Measurements from ENCODE around the gene LITAF.
A peak's percentile ranks its signal among the peaks of the same experiment; 100 is the strongest.

LITAF gene

DNA sequence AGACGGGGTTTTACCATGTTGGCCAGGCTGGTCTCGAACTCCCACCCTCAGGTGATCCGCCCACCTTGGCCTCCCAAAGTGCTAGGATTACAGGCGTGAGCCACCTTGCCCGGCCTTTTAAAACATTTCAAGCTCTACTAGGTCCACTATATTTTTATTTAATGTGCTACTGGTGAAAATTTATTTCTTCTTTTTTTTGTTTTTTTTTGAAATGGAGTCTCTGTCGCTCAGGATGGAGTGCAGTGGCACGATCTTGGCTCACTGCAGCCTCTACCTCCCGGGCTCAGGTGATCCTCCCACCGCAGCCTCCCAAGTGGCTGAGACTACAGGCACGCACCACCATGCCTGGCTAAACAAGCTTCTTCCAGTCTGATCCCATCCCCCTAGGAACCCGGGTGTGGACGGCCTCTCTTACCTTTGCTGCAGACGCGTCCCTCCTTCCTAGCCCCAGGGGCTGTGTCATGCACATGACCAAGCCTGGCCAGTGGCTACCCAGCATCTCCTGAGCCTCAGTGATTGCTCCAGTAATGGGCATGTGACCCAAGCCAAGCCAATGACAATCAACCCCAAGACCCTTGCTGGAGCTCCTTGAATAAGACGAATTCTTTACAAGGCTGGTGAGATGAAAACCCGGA, 40.1 kb upstream of the LITAF start:
- no peak overlapping the region for H3K4me3 ChIP-seq (ENCODE audit: insufficient read length, low read depth)
- no peak for TF ChIP-seq ZNF274 (IDR thresholded peaks at IDR 0.05; ENCODE audit: low read depth, low read length)
- no peak for TF ChIP-seq SUZ12 (IDR thresholded peaks at IDR 0.05; ENCODE audit: extremely low read depth, insufficient read depth, insufficient read length)
- TF ChIP-seq YY1 (IDR thresholded peaks at IDR 0.05; ENCODE audit: insufficient read depth, insufficient read length): no peak
- H3K9me3 ChIP-seq (ENCODE audit: insufficient read depth, low read length): no peaks in the 10 kb centered on the region
- no peaks in the 10 kb centered on the region for H3K27me3 ChIP-seq (ENCODE audit: insufficient read depth, insufficient read length)
- no peak overlapping the region for H3K9ac ChIP-seq (ENCODE audit: insufficient read length, low read depth)
- DNase-seq (ENCODE audit: low read depth, low spot score): no peak
- no peaks in the 10 kb centered on the region for H3K36me3 ChIP-seq (ENCODE audit: insufficient read depth, insufficient read length, low read length)
- peaks cover 21% of the 10 kb centered on the region for H3K4me1 ChIP-seq (ENCODE audit: insufficient read depth, insufficient read length)

DNA sequence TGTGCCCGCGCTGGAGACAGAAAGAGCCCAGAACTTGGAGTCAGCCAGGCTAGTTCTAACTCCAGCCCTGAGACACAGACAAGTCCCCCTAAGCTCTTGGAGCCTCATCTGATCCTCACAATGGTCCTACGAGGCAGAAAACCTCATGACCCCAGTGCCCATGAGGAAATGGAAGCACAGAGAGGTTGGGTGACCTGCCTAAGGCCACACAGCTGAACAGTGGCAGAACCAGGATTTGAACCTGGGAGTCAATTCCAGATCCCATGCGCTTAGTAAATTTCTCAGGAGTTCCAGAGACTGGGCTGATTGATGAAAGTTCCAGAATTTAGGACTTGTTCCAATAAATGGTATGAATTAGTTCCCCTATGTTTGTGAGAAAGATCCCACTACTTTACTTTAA, 39.0 kb upstream of the LITAF start:
- H3K27me3 ChIP-seq (ENCODE audit: insufficient read depth, insufficient read length): no peaks in the 10 kb centered on the region
- no peak overlapping the region for H3K4me3 ChIP-seq (ENCODE audit: insufficient read length, low read depth)
- no peak for TF ChIP-seq ZNF274 (IDR thresholded peaks at IDR 0.05; ENCODE audit: low read depth, low read length)
- TF ChIP-seq YY1 (IDR thresholded peaks at IDR 0.05; ENCODE audit: insufficient read depth, insufficient read length): no peak
- no peak for TF ChIP-seq SUZ12 (IDR thresholded peaks at IDR 0.05; ENCODE audit: extremely low read depth, insufficient read depth, insufficient read length)
- H3K4me1 ChIP-seq (ENCODE audit: insufficient read depth, insufficient read length): peaks cover 23% of the 10 kb centered on the region
- no peaks in the 10 kb centered on the region for H3K9me3 ChIP-seq (ENCODE audit: insufficient read depth, low read length)
- DNase-seq (ENCODE audit: low read depth, low spot score): no peak
- H3K9ac ChIP-seq (ENCODE audit: insufficient read length, low read depth): no peak overlapping the region
- no peaks in the 10 kb centered on the region for H3K36me3 ChIP-seq (ENCODE audit: insufficient read depth, insufficient read length, low read length)

DNA sequence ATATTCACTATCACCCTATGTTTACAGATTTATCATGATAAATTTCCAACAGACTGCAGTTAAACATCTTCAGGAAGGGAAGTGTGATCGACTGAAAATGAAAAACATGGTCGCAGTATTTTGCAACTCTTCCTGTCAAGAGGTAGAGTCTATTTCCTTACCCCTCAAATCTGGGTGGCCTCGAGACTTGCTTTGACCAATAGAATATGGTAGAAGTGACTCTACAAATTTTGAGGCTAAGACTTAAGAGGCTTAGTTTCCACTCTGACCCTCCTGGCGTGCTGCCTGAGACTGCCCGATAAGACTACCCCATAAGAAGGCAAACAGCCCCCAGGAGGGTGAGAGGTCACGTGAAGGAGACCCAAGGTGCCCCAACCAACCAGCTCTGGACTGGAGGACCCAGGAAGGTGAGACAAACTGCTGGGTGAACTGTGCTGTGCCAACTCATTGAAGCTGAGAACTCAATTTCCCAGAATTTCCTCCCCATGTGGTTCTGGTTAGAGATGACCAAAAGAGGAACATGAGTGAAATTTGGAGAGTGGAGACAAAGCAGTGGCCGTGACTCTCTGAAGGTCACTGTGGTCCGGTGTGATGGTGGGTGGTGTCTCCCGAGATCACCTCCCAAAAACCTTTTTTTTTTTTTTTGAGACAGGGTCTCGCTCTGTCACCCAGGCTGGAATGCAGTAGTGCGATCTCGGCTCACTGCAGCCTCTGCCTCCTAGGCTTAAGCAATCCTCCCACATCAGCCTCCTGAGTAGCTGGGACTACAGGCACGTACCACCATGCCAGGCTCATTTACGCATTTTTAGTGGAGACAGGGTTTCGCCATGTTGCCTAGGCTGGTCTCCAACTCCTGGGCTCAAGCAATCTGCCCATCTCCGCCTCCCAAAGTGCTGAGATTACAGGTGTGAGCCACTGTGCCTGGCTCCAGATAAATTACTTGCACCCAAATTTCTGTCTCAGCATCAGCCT, 38.2 kb upstream of the LITAF start:
- Histone ChIP-seq H3K4me1 (ENCODE audit: insufficient read depth, insufficient read length) (peaks cover 22% of the 10 kb centered on the region), H3K9me3 (ENCODE audit: insufficient read depth, low read length) (no peaks in the 10 kb centered on the region), H3K27me3 (ENCODE audit: insufficient read depth, insufficient read length) (no peaks in the 10 kb centered on the region), H3K36me3 (ENCODE audit: insufficient read depth, insufficient read length, low read length) (no peaks in the 10 kb centered on the region), H3K4me3 (ENCODE audit: insufficient read length, low read depth) (no peak overlapping the region), H3K9ac (ENCODE audit: insufficient read length, low read depth) (no peak overlapping the region)
- no peak for TF ChIP-seq SUZ12 (IDR thresholded peaks at IDR 0.05; ENCODE audit: extremely low read depth, insufficient read depth, insufficient read length)
- no peak for TF ChIP-seq ZNF274 (IDR thresholded peaks at IDR 0.05; ENCODE audit: low read depth, low read length)
- TF ChIP-seq YY1 (IDR thresholded peaks at IDR 0.05; ENCODE audit: insufficient read depth, insufficient read length): no peak
- DNase-seq (ENCODE audit: low read depth, low spot score): no peak

DNA sequence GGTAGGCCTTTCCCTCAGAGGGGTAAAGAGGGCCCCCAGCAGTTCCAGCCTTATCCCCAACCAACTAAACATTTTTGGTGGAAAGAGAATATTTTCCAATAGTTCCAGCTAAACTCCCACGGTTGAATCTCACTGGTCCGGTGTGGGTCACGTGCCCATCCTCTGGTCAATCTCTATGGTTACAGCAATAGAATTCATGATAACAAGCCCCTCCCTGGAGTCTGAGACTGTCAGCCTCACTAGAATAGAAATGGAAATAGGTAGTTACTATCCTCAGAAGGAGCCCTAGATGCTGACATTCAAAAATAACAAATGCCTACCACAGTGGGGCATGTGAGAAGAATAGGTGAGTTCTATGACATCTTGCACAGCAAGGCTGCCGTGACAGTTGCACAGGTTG, 37.5 kb upstream of the LITAF start:
- Histone ChIP-seq H3K4me3 (ENCODE audit: insufficient read length, low read depth) (no peak overlapping the region), H3K4me1 (ENCODE audit: insufficient read depth, insufficient read length) (peaks cover 15% of the 10 kb centered on the region), H3K27me3 (ENCODE audit: insufficient read depth, insufficient read length) (no peaks in the 10 kb centered on the region), H3K36me3 (ENCODE audit: insufficient read depth, insufficient read length, low read length) (no peaks in the 10 kb centered on the region), H3K9ac (ENCODE audit: insufficient read length, low read depth) (no peak overlapping the region), H3K9me3 (ENCODE audit: insufficient read depth, low read length) (no peaks in the 10 kb centered on the region)
- DNase-seq (ENCODE audit: low read depth, low spot score): no peak
- TF ChIP-seq SUZ12 (IDR thresholded peaks at IDR 0.05; ENCODE audit: extremely low read depth, insufficient read depth, insufficient read length) (no peak), ZNF274 (IDR thresholded peaks at IDR 0.05; ENCODE audit: low read depth, low read length) (no peak), YY1 (IDR thresholded peaks at IDR 0.05; ENCODE audit: insufficient read depth, insufficient read length) (no peak)

DNA sequence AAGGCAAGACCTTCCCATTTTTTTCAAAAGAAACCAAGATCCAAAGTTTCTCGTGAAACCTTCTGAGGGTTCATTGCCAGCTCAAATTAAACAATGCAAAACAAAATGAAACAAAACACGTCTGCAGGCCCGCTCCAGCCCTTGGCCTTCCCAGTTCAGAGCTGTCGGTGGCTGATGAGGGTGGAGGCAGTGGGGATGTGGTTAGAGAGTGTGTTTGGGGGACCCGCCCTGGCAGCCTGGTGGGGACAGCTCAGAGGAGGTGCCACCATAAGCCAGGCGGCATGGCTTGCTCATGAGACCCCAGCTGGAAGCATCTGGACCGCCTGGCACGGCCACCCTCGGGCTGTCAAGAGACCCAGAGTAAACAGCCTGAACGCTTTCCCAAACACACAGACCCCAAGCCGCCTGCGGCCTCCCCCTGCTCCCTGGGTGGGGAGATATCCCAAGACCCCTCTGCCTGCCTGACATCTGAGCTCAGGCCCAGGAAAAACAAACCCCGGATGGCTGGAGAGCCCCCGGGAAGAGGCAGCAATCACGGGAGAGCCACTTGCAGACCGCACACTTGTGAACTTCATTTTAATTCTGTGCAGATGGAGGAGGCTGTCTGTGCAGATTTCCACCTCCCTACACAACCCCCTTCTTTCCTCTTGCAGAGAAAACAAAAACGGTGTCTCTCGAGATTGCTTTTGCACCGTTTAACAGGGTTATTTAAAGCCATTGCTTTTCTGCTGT, 35.4 kb upstream of the LITAF start:
- no peak overlapping the region for H3K4me3 ChIP-seq (ENCODE audit: insufficient read length, low read depth)
- no peaks in the 10 kb centered on the region for H3K9me3 ChIP-seq (ENCODE audit: insufficient read depth, low read length)
- no peaks in the 10 kb centered on the region for H3K36me3 ChIP-seq (ENCODE audit: insufficient read depth, insufficient read length, low read length)
- H3K27me3 ChIP-seq (ENCODE audit: insufficient read depth, insufficient read length): no peaks in the 10 kb centered on the region
- TF ChIP-seq YY1 (IDR thresholded peaks at IDR 0.05; ENCODE audit: insufficient read depth, insufficient read length) (no peak), ZNF274 (IDR thresholded peaks at IDR 0.05; ENCODE audit: low read depth, low read length) (no peak), SUZ12 (IDR thresholded peaks at IDR 0.05; ENCODE audit: extremely low read depth, insufficient read depth, insufficient read length) (no peak)
- peaks cover 16% of the 10 kb centered on the region for H3K4me1 ChIP-seq (ENCODE audit: insufficient read depth, insufficient read length)
- DNase-seq (ENCODE audit: low read depth, low spot score): no peak
- H3K9ac ChIP-seq (ENCODE audit: insufficient read length, low read depth): no peak overlapping the region

DNA sequence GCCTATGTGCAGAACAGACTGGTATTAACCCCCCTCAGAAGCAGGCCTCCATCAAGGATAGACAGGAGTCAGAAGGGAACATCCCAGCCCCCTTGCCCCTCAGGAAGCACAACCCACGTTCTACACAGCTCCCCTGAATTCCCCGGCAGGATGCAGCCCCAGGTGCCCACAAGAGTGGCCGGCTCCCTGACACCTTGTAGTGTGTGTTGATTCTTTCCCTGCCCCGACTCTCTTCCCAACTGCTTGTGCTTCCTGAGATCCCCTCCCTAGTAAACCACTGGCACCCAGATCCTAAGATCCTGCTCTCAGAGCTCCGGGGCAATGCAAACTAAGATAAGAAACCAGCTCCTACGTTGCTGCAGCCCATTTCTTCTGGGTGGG, 34.8 kb upstream of the LITAF start:
- TF ChIP-seq ZNF274 (IDR thresholded peaks at IDR 0.05; ENCODE audit: low read depth, low read length) (no peak), SUZ12 (IDR thresholded peaks at IDR 0.05; ENCODE audit: extremely low read depth, insufficient read depth, insufficient read length) (no peak), YY1 (IDR thresholded peaks at IDR 0.05; ENCODE audit: insufficient read depth, insufficient read length) (no peak)
- H3K36me3 ChIP-seq (ENCODE audit: insufficient read depth, insufficient read length, low read length): no peaks in the 10 kb centered on the region
- H3K4me3 ChIP-seq (ENCODE audit: insufficient read length, low read depth): no peak overlapping the region
- no peaks in the 10 kb centered on the region for H3K27me3 ChIP-seq (ENCODE audit: insufficient read depth, insufficient read length)
- DNase-seq (ENCODE audit: low read depth, low spot score): no peak
- H3K9me3 ChIP-seq (ENCODE audit: insufficient read depth, low read length): no peaks in the 10 kb centered on the region
- peak overlapping the region; percentile 52 for H3K9ac ChIP-seq (ENCODE audit: insufficient read length, low read depth)
- peaks cover 16% of the 10 kb centered on the region for H3K4me1 ChIP-seq (ENCODE audit: insufficient read depth, insufficient read length)
